Neural progenitor cell (in vitro differentiated cells): ENCODE results near the gene BBS1. TPM values are rescaled to one million over a fixed set of nuclear protein-coding genes. Genes with fewer than 3 reads are reported as not detected.
A peak's percentile ranks its signal among the peaks of the same experiment; 100 is the strongest.

Source experiments
- DNase-seq: peaks from one replicate; pipeline ENCODE4 v3.0.0-alpha.2; 2016; ENCODE audit warnings: low spot score
- H2AFZ ChIP-seq: fragments of 200-600 bp; sonication (generic); replicated peaks from 2 replicates; pipeline ENCODE4 v1.6.1; 2016; ENCODE audit warnings: antibody characterized with exemption
- H3F3A ChIP-seq: fragments of 200-600 bp; sonication (generic); 2 replicates; pipeline ENCODE4 v1.6.1; 2016; ENCODE audit warnings: antibody characterized with exemption, low read depth
- H3K27ac ChIP-seq: fragments of 200-600 bp; sonication (generic); 2 replicates; pipeline ENCODE4 v1.5.1; 2016; ENCODE audit warnings: mild to moderate bottlenecking
- H3K27me3 ChIP-seq: fragments of 200-600 bp; sonication (generic); 2 replicates; pipeline ENCODE4 v1.6.1; 2016; ENCODE audit warnings: mild to moderate bottlenecking, moderate library complexity
- H3K36me3 ChIP-seq: fragments of 200-600 bp; sonication (generic); 2 replicates; pipeline ENCODE4 v1.5.1; 2016
- H3K4me1 ChIP-seq: fragments of 200-600 bp; sonication (generic); 2 replicates; pipeline ENCODE4 v1.6.1; 2016; ENCODE audit warnings: mixed run types
- H3K4me2 ChIP-seq: fragments of 200-600 bp; sonication (generic); 2 replicates; pipeline ENCODE4 v1.6.1; 2016
- H3K4me3 ChIP-seq: fragments of 200-600 bp; sonication (generic); 2 replicates; pipeline ENCODE4 v1.5.1; 2016
- H3K79me2 ChIP-seq: fragments of 200-600 bp; sonication (generic); 2 replicates; pipeline ENCODE4 v1.6.1; 2016; ENCODE audit warnings: low read depth
- H3K9ac ChIP-seq: fragments of 200-600 bp; sonication (generic); 2 replicates; pipeline ENCODE4 v1.6.1; 2016
- H3K9me3 ChIP-seq: fragments of 200-600 bp; sonication (generic); 2 replicates; pipeline ENCODE4 v1.5.1; 2016; ENCODE audit warnings: low read depth
- H4K20me1 ChIP-seq: fragments of 200-600 bp; sonication (generic); 2 replicates; pipeline ENCODE4 v1.6.1; 2016; ENCODE audit warnings: low read depth
- H3K27ac Mint-ChIP-seq: 3 replicates; pipeline ENCODE4 v1.8.0; 2021; ENCODE audit warnings: mixed read lengths
- H3K27me3 Mint-ChIP-seq: 2 replicates; pipeline ENCODE4 v1.8.0; 2022; ENCODE audit warnings: low read depth, mild to moderate bottlenecking, inconsistent platforms, moderate library complexity, mixed read lengths; ENCODE audit not compliant: insufficient read depth
- H3K36me3 Mint-ChIP-seq: 3 replicates; pipeline ENCODE4 v1.8.0; 2021; ENCODE audit warnings: mixed read lengths
- H3K4me1 Mint-ChIP-seq: 3 replicates; pipeline ENCODE4 v1.8.0; 2021; ENCODE audit warnings: mixed read lengths
- H3K4me3 Mint-ChIP-seq: 3 replicates; pipeline ENCODE4 v1.8.0; 2021; ENCODE audit warnings: mild to moderate bottlenecking, moderate library complexity, mixed read lengths
- H3K9me3 Mint-ChIP-seq: 3 replicates; pipeline ENCODE4 v1.8.0; 2020; ENCODE audit warnings: mixed read lengths
- CTCF ChIP-seq: fragments of 200-600 bp; sonication (generic); IDR thresholded peaks from 2 replicates; pipeline ENCODE4 v1.5.1; 2017; ENCODE audit warnings: antibody characterized with exemption, mild to moderate bottlenecking
- EZH2 ChIP-seq: fragments of 200-600 bp; sonication (generic); IDR thresholded peaks from 2 replicates; pipeline ENCODE4 v1.6.1; 2017; ENCODE audit warnings: antibody characterized with exemption, mild to moderate bottlenecking, moderate library complexity
- EZH2phosphoT487 ChIP-seq: fragments of 200-600 bp; sonication (generic); IDR thresholded peaks from 2 replicates; pipeline ENCODE4 v1.6.1; 2017; ENCODE audit warnings: antibody characterized with exemption
- total RNA-seq: library from RNA; depleted of rRNA; stranded (reverse); fragments of >200 nt; gene quantifications from 2 replicates; pipeline ENCODE4 v1.2.3, GENCODE V29; 2015; ENCODE audit warnings: low replicate concordance

Gene BBS1
- total RNA-seq, 1 donor from 2014 or later = 42.0 TPM

- Mint-ChIP-seq H3K27ac (no peak within 1 kb of the TSS), H3K9me3 (no peaks in the 10 kb centered on the region), H3K4me1 (peaks cover 13% of the 10 kb centered on the region), H3K27me3 (peaks cover 2% of the 10 kb centered on the region), H3K36me3 (no peaks in the 10 kb centered on the region), H3K4me3 (no peak within 1 kb of the TSS)
- Histone ChIP-seq H3K4me1 (peaks cover 16% of the 10 kb centered on the region), H4K20me1 (no peaks in the 10 kb centered on the region), H2AFZ (no peak within 1 kb of the TSS), H3K36me3 (no peaks in the 10 kb centered on the region), H3F3A (peaks cover 14% of the 10 kb centered on the region), H3K27ac (no peak within 1 kb of the TSS), H3K9me3 (no peaks in the 10 kb centered on the region), H3K4me3 (no peak within 1 kb of the TSS), H3K9ac (no peak within 1 kb of the TSS), H3K27me3 (no peaks in the 10 kb centered on the region), H3K4me2 (no peak within 1 kb of the TSS), H3K79me2 (no peaks in the 10 kb centered on the region)
- no peak for TF ChIP-seq CTCF
- no peak for TF ChIP-seq EZH2
- TF ChIP-seq EZH2phosphoT487 = no peak
- DNase-seq = no peak
Measured at GRCh38 chr11:66568124-66568916, 57.9 kb downstream of the BBS1 start, which contains the start of gene CTSF. Gene CTSF (minus strand): TSS chr11:66568606. CDS start chr11:66568486, 120 bp downstream.

GRCh38 chr11:66569076-66569475 lies 58.6 kb downstream of the BBS1 start:
- Histone ChIP-seq H3K27me3 (no peaks in the 10 kb centered on the region), H2AFZ (no peak overlapping the region), H3K79me2 (no peaks in the 10 kb centered on the region), H3F3A (peaks cover 14% of the 10 kb centered on the region), H3K9ac (no peak overlapping the region), H3K4me2 (no peak overlapping the region), H3K27ac (no peak overlapping the region), H3K9me3 (no peaks in the 10 kb centered on the region), H3K36me3 (no peaks in the 10 kb centered on the region), H4K20me1 (no peaks in the 10 kb centered on the region), H3K4me3 (no peak overlapping the region), H3K4me1 (peaks cover 16% of the 10 kb centered on the region)
- TF ChIP-seq CTCF = no peak
- no peak for TF ChIP-seq EZH2
- TF ChIP-seq EZH2phosphoT487 = no peak
- Mint-ChIP-seq H3K27me3 (peaks cover 7% of the 10 kb centered on the region), H3K9me3 (peaks cover 6% of the 10 kb centered on the region), H3K4me3 (no peak overlapping the region), H3K27ac (no peak overlapping the region), H3K4me1 (peaks cover 13% of the 10 kb centered on the region), H3K36me3 (no peaks in the 10 kb centered on the region)
- DNase-seq = no peak

GRCh38 chr11:66570079-66570849 lies 59.8 kb downstream of the BBS1 start:
- Histone ChIP-seq H3K79me2 (no peaks in the 10 kb centered on the region), H3K27me3 (no peaks in the 10 kb centered on the region), H3K4me1 (peaks cover 16% of the 10 kb centered on the region), H4K20me1 (no peaks in the 10 kb centered on the region), H3K9me3 (no peaks in the 10 kb centered on the region), H3K4me2 (peak overlapping the region; percentile 33), H3K27ac (peak overlapping the region; percentile 90), H3K4me3 (no peak overlapping the region), H3K36me3 (no peaks in the 10 kb centered on the region), H3K9ac (no peak overlapping the region), H2AFZ (peak overlapping the region; percentile 75), H3F3A (peaks cover 14% of the 10 kb centered on the region)
- Mint-ChIP-seq H3K27ac (peak overlapping the region; percentile 57), H3K36me3 (peaks cover 3% of the 10 kb centered on the region), H3K9me3 (peaks cover 14% of the 10 kb centered on the region), H3K4me1 (peaks cover 13% of the 10 kb centered on the region), H3K4me3 (peak overlapping the region; percentile 11), H3K27me3 (peaks cover 14% of the 10 kb centered on the region)
- peak; percentile 69 for DNase-seq
- TF ChIP-seq EZH2phosphoT487 = no peak
- no peak for TF ChIP-seq EZH2
- TF ChIP-seq CTCF = no peak
